Duodenal mucosa (tissue), 2 donors: ENCODE data around the gene MAFF.
"Not testable (repeated sequence)": the region's sequence is repeated elsewhere in the genome, so short reads cannot be mapped to it uniquely, and the experiment has no call there.

Experiments used
- H3K27ac ChIP-seq: one replicate; pipeline ENCODE4 v1.7.0; 2013; ENCODE audit warnings: low read depth, low read length
- H3K27me3 ChIP-seq, 2 donors: one replicate each; pipeline ENCODE4 v1.7.0; 2013; ENCODE audit warnings: low read length in 2 of 2, control low read depth in 1 of 2; ENCODE audit not compliant: insufficient read depth in 2 of 2, control insufficient read depth in 1 of 2
- H3K36me3 ChIP-seq, 2 donors: one replicate each; pipeline ENCODE4 v1.7.0; 2013; ENCODE audit warnings: low read length in 2 of 2, control low read depth in 1 of 2; ENCODE audit not compliant: insufficient read depth in 2 of 2, control insufficient read depth in 1 of 2
- H3K4me1 ChIP-seq, 2 donors: one replicate each; pipeline ENCODE4 v1.7.0; 2013; ENCODE audit warnings: low read length in 2 of 2, control low read depth in 1 of 2; ENCODE audit not compliant: insufficient read depth in 2 of 2, control insufficient read depth in 1 of 2
- H3K4me3 ChIP-seq, 2 donors: one replicate each; pipeline ENCODE4 v1.7.0; 2013; ENCODE audit warnings: low read length in 2 of 2, low read depth in 1 of 2
- H3K9ac ChIP-seq, 2 donors: one replicate each; pipeline ENCODE4 v1.7.0; 2013; ENCODE audit warnings: low read length in 2 of 2, low read depth in 1 of 2
- H3K9me3 ChIP-seq, 2 donors: one replicate each; pipeline ENCODE4 v1.7.0; 2013; ENCODE audit warnings: low read length in 2 of 2, control low read depth in 1 of 2; ENCODE audit not compliant: control insufficient read depth in 1 of 2

MAFF gene

GRCh38 chr22:38177571-38177925 is 24.2 kb upstream of the MAFF start:
- H3K4me3 ChIP-seq, H3K9me3 ChIP-seq, H3K27ac ChIP-seq, H3K36me3 ChIP-seq, H3K27me3 ChIP-seq: not testable (repeated sequence)
- peaks cover 42 to 51% of the 10 kb centered on the region in 2 donors for H3K4me1 ChIP-seq
- H3K9ac ChIP-seq = peak overlapping the region in 1 of 2 donors; percentile 31

DNA sequence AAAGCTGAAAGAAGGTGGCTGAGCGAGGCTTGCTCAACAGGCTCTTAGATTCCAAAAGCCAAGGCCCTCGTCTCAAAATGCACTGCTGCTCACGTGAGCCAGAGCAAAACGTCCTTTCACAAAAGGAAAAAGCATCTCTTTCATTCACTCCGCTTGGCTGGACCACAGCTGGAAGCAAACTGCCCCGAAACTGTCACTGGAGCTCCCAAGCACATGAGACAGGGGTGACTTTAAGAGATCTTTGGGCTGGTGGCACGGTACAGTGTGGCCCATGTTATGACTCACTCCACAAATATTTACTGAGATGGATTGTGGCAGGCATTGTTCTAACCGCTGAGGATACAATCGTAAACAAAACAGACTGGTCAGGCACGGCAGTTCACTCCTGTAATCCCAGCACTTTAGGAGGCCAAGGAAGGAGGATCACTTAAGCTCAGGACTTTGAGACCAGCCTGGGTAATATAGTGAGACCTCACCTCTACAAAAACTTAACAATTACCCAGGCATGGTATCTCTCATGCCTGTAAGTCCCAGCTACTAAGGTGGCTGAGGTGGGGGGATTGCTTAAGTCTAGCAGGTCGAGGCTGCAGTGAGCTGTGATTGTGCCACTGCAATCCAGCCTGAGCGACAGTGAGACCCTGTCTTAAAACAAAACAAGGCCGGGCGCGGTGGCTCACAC is 23.7 kb upstream of the MAFF start:
- no peak overlapping the region for H3K27ac ChIP-seq
- H3K4me3 ChIP-seq = no peak overlapping the region
- no peaks in the 10 kb centered on the region for H3K9me3 ChIP-seq
- peak overlapping the region in 1 of 2 donors; percentile 31 for H3K9ac ChIP-seq
- H3K27me3 ChIP-seq = no peaks in the 10 kb centered on the region
- peaks cover 37 to 46% of the 10 kb centered on the region in 2 donors for H3K4me1 ChIP-seq
- H3K36me3 ChIP-seq = no peaks in the 10 kb centered on the region

DNA sequence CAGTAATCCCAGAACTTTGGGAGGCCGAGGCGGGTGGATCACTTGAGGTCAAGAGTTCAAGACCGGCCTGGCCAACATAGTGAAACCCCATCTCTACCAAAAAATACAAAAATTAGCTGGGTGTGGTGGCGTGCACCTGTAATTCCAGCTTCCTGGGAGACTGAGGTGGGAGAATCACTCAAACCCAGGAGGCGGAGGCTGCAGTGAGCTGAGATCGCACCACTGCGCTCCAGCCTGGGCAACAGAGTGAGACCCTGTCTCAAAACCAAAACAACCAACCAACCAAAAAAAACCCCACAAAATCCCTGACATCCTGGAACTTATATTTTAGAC is 23.2 kb upstream of the MAFF start:
- peaks cover 33 to 43% of the 10 kb centered on the region in 2 donors for H3K4me1 ChIP-seq
- not testable (repeated sequence) for H3K27me3 ChIP-seq, H3K9ac ChIP-seq, H3K4me3 ChIP-seq, H3K36me3 ChIP-seq, H3K9me3 ChIP-seq, H3K27ac ChIP-seq

GRCh38 chr22:38180841-38181452 is 20.8 kb upstream of the MAFF start:
- H3K9ac ChIP-seq = peak overlapping the region; percentile 95 to 98
- H3K4me3 ChIP-seq = peak overlapping the region; percentile 85 to 91
- H3K27me3 ChIP-seq = no peaks in the 10 kb centered on the region
- no peaks in the 10 kb centered on the region for H3K9me3 ChIP-seq
- no peaks in the 10 kb centered on the region for H3K36me3 ChIP-seq
- H3K27ac ChIP-seq = peak overlapping the region; percentile 88
- peaks cover 31 to 36% of the 10 kb centered on the region in 2 donors for H3K4me1 ChIP-seq

DNA sequence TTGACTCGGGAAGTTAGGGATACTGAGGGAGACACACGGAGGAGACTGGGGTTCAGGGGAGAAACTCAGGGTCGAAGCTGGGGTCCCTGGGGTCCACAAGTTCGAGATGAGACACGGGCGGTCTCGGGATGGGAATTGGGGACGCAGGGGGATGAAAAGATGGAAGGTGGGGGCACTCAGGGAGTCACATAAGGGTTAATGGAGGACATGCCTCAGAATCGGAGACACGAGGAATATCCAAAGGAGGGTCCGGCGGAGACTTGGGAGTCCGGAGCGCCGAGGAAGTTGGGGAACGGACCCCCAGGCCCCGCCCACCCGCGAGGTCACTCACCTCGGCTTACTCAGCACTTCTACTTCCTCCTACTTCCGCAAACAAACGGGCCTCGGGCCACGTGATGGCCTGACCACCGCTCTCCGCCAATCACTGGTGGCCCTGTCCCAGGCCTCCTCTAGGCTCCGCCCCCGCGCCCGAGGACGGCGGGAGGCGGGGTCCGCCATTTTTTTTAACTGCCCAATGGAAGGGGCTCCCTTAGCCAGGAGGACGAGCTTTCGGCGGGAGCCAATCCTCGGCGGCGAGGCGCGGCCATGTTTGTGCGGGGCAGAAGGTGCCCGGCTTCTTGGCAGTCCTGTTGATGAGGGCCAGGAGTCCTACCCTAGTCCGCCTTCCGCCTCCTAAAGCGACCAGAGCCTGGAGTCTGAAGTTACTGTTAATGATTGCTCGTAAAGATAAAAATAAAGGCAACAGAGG is 20.2 kb upstream of the MAFF start, which contains the start of gene PLA2G6:
Gene PLA2G6 (minus strand): TSS at position 378 of the 748 bp plus-strand sequence. CDS start 12,404 bp downstream, outside the sequence.
- peaks cover 24 to 31% of the 10 kb centered on the region in 2 donors for H3K4me1 ChIP-seq
- peak within 1 kb of the TSS; percentile 95 to 98 for H3K9ac ChIP-seq
- no peaks in the 10 kb centered on the region for H3K36me3 ChIP-seq
- H3K4me3 ChIP-seq = peak within 1 kb of the TSS; percentile 85 to 91
- no peaks in the 10 kb centered on the region for H3K27me3 ChIP-seq
- H3K27ac ChIP-seq = peak within 1 kb of the TSS; percentile 88
- H3K9me3 ChIP-seq = no peaks in the 10 kb centered on the region

DNA sequence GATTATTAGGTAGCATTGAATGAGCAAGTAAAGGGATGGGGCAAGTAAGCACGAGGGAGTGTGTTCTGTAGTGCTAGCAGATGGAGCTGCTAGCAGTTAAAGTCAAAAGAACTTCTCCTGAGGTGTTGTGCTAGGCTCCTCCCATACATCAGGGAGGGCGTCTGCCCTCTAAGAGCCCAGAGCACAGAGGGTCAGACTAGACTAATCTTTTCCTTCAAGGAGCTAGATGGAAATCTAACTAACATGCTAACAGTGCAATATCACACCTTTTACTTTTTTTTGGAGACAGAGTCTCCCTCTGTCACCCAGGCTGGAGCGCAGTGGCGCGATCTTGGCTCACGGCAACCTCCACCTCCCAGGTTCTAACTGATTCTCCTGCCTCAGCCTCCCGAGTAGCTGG is 17.0 kb upstream of the MAFF start:
- no peaks in the 10 kb centered on the region for H3K9me3 ChIP-seq

GRCh38 chr22:38186429-38186828 is 15.4 kb upstream of the MAFF start:
- no peak overlapping the region for H3K27ac ChIP-seq
- H3K9ac ChIP-seq = no peak overlapping the region
- no peaks in the 10 kb centered on the region for H3K27me3 ChIP-seq
- peaks cover 0 to under 1% of the 10 kb centered on the region in 2 donors for H3K4me1 ChIP-seq
- no peaks in the 10 kb centered on the region for H3K9me3 ChIP-seq
- H3K4me3 ChIP-seq = no peak overlapping the region
- no peaks in the 10 kb centered on the region for H3K36me3 ChIP-seq

More for the DNA sequence above, 17.0 kb upstream of the MAFF start:
- no peaks in the 10 kb centered on the region for H3K27me3 ChIP-seq
- no peak overlapping the region for H3K4me3 ChIP-seq
- H3K9ac ChIP-seq = no peak overlapping the region
- H3K36me3 ChIP-seq = no peaks in the 10 kb centered on the region
- H3K4me1 ChIP-seq = peaks cover 14 to 15% of the 10 kb centered on the region in 2 donors
- H3K27ac ChIP-seq = no peak overlapping the region

GRCh38 chr22:38187413-38188212 is 14.2 kb upstream of the MAFF start:
- Histone ChIP-seq H3K4me1 (peaks cover 6 to 10% of the 10 kb centered on the region in 2 donors), H3K27ac (no peak overlapping the region), H3K9me3 (no peaks in the 10 kb centered on the region), H3K9ac (no peak overlapping the region), H3K36me3 (no peaks in the 10 kb centered on the region), H3K4me3 (no peak overlapping the region), H3K27me3 (no peaks in the 10 kb centered on the region)

- Histone ChIP-seq H3K9me3 (no peaks in the 10 kb centered on the region), H3K9ac (no peak overlapping the region), H3K4me1 (peaks cover 9 to 10% of the 10 kb centered on the region in 2 donors), H3K4me3 (no peak overlapping the region), H3K27ac (no peak overlapping the region), H3K27me3 (no peaks in the 10 kb centered on the region), H3K36me3 (no peaks in the 10 kb centered on the region)
Measured at GRCh38 chr22:38189104-38189503, 12.7 kb upstream of the MAFF start.
